ENCODE results near the gene DDI2.

The DDI2 gene

GRCh38 chr1:15705184-15705566 is 87.9 kb downstream of the DDI2 start:
- no peak for DNase-seq

- no peak for DNase-seq
Measured at GRCh38 chr1:15706751-15707150, 89.5 kb downstream of the DDI2 start.

GRCh38 chr1:15707239-15707925 is 90.1 kb downstream of the DDI2 start:
- no peak for DNase-seq

- no peak for DNase-seq
Measured at GRCh38 chr1:15708486-15709137, 91.4 kb downstream of the DDI2 start.

- no peak for DNase-seq
Measured at GRCh38 chr1:15709226-15709625, 92.0 kb downstream of the DDI2 start.

- DNase-seq = no peak
Measured at GRCh38 chr1:15712168-15712567, 94.9 kb downstream of the DDI2 start.

- no peak for DNase-seq
Measured at GRCh38 chr1:15714406-15715136, 97.3 kb downstream of the DDI2 start.

- no peak for DNase-seq
Measured at GRCh38 chr1:15717418-15718125, 100.3 kb downstream of the DDI2 start.

GRCh38 chr1:15718199-15718601 is 100.9 kb downstream of the DDI2 start:
- DNase-seq = no peak
